GM19099 (cell line): ENCODE results near the gene KLHL7.

Experiments used
- POLR2A ChIP-seq: IDR thresholded peaks from 3 replicates; pipeline ENCODE4 v1.6.1; 2011; ENCODE audit warnings: low read depth; ENCODE audit not compliant: insufficient read length; ENCODE audit errors: extremely low read depth

Gene KLHL7

DNA sequence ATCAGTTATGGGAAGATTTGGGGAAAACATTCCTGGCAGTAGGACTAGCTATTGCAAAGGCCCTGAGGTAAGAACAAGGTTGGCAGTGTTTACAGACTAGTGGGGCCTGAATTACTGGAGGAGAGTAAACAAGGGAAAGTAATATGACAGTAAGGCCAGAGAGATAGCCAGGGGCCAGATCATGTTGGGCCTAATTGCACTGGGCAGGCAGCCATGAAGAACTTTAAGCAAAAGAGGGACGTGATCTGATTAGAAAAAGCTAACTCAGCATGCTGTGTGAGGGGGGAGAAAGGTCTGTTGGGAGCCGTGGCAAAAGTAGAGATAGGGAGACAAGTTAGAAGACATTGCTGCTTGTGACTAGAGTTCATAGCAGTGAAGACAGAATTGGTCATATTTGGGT, 85.4 kb downstream of the KLHL7 start:
- no peak for TF ChIP-seq POLR2A

DNA sequence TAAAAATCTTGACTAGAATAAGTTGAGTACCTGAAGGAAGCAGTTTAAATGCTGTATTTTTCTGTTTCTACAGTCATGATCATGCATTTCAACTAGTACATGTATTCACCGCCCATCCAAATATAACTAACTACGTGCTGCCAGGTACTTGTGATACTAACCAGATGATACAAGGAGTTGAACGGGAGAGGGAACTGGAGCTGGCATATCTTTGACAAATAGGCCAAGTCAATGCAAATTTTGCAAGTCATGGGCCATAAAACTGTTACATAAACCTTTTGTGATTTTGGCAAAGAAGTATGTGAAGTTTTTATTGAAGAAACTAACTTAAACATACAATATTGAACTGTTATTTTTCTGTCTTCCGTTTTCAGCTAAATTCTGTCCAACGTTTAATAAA, 90.7 kb downstream of the KLHL7 start:
- TF ChIP-seq POLR2A, result no peak

GRCh38 chr7:23200331-23200730, 94.7 kb downstream of the KLHL7 start:
- no peak for TF ChIP-seq POLR2A

DNA sequence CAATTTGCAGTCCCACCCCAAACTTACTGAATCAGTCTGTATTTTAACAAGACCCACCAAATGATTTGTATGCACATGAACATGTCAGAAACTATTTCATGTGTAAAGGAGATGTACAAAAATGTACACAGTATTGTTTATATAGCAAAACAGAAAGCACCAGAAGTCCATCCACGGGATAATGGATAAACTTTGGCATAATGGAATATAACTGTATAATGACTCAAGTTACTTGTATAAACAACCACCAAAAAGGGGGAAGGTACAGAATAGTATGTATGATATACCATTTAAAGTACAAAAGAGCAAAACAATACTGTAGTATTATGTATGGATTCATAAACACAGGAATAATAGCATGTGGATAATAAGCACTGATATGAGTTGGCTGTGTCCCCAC, 98.7 kb downstream of the KLHL7 start:
- TF ChIP-seq POLR2A, result no peak

- TF ChIP-seq POLR2A, result no peak
Measured at GRCh38 chr7:23205577-23205908, 100.0 kb downstream of the KLHL7 start.

GRCh38 chr7:23205909-23206767, 100.6 kb downstream of the KLHL7 start:
- no peak for TF ChIP-seq POLR2A

- no peak for TF ChIP-seq POLR2A
Measured at GRCh38 chr7:23207021-23207420, 101.4 kb downstream of the KLHL7 start.

GRCh38 chr7:23207884-23208283, 102.3 kb downstream of the KLHL7 start:
- no peak for TF ChIP-seq POLR2A

DNA sequence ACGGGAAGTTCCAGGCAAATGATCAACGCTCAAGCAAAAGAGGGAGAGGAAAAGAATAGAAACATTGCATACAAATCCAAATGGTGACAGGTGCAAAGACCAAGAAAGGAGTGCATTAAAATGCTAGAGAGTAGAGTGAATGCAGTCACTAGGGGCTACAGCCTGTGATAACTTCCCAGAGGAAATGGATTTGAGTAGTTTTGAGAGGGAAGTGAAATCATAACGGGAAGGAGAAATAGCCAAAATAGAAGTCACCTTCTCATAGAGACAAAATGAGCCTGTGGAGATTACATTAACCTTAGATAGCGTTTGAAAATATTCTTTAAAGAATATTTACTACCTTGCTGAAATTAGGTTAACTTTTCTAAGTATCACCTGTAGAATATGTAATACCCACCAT, 102.7 kb downstream of the KLHL7 start:
- TF ChIP-seq POLR2A, result no peak

DNA sequence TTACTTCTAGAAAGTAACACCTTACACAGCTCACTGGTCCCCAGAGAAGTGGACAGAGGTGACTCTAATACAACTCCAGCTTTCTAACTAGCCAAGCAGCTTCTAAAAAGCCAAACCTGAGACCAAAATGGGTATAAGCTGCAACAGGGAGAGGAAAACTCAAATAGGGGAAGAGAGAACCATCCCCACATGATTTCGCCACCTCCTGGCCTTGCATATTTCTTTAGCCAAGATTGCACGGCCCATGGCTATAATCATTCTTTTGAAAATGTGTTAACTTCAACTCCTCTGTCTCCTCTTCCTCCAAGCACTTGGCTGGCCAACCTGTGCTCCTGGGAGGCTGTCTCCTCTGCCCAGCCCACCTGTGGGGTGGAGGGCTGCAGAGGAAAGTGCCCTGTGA, 104.9 kb downstream of the KLHL7 start:
- TF ChIP-seq POLR2A, result no peak

GRCh38 chr7:23211589-23211988, 106.0 kb downstream of the KLHL7 start:
- TF ChIP-seq POLR2A, result no peak

GRCh38 chr7:23212395-23212794, 106.8 kb downstream of the KLHL7 start:
- TF ChIP-seq POLR2A, result no peak

GRCh38 chr7:23212841-23213240, 107.3 kb downstream of the KLHL7 start:
- no peak for TF ChIP-seq POLR2A

DNA sequence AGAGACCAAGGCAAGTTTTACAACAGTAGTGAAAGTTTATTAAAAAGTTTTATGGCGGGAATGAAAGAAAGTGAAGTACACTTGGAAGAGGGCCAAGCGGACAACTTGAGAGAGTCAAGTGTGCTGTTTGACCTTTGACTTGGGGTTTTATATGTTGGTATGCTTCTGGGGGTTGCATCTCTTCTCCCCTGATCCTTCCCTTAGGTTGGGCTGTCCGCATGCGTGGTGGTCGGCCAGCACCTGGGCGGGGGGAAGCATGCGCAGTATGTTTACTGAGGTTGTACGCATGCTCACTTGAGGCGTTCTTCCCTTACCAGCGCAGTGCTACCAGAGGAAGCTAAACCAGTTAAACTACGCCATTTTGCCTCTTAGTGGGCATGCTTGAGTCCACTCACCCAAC, 108.2 kb downstream of the KLHL7 start:
- TF ChIP-seq POLR2A, result no peak

DNA sequence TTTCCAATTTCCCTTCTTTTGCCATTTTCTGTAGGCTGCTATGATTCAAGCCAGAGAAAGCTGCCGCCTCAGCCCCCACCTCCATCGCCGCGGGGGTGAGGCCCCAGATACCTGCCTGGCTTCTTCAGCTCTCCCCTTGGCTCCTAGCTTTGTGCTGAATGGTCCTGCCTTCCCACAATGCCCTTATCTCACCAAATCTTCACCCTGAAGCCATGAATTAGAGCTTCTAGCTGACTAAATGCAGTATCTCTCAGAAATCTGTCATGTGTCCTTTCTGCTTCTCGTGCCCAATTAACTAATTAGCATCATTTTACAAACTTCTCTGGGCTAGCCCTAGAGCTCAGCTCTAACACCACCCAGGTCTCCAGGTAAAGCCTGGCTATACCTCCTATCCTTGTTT, 108.8 kb downstream of the KLHL7 start:
- no peak for TF ChIP-seq POLR2A

GRCh38 chr7:23214938-23215337, 109.4 kb downstream of the KLHL7 start:
- no peak for TF ChIP-seq POLR2A

GRCh38 chr7:23216021-23216420, 110.4 kb downstream of the KLHL7 start:
- no peak for TF ChIP-seq POLR2A
